Ramos (cell line): ENCODE results near the gene TSFM.

Experiments used
- in situ Hi-C: fragments of 300-500 bp; cut with MboI; formaldehyde crosslinking; loops from one replicate; pipeline ENCODE4 v1.14.3; 2022; ENCODE audit warnings: low sequenced_read_pairs; ENCODE audit not compliant: unreplicated experiment

The TSFM gene

DNA sequence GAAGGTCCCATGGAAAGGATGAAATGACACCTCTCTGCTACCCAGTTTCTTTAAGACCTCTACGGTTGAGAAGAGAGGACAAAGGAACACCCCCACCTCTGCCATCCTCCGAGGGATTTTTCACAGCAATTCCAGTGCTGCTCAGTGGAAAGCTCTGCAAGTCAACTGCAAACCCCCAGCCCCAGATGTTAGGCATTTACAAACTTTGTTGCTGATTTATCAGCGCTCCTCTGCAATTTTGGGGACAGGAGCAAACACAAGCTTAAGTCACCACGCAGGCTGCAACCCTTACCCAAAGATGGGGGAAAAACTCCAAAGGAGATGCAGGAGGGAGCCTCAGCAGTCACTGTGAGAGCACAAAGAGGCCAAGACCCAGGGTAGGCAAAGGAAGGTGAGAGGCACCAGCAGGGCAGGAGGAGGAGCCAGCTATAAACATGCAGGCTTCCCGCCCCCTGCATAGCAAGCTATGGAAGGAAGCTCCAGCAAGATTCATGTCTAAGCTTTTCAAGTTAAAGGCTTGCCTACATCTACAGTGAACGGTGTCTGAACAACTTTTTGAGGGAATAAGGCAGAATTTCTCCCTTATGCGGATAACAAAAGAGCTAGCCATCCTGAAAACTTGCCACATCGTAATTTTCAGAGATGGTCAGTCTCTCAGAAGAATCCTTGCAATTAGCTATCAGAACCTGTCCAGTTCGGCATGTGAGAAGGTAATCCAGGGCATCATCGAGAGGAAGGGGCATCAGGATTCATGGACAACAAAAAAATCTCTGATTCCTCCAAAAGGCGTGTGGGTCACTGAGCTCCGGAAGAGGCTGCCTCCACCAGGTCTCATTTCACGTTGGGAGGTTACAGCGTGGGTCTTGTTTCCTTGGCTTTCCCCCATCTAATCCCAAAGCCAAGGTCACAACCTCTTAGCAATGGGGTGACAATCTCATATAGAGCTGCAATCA lies 60.0 kb downstream of the TSFM start:
- in situ Hi-C loops, result no loop called here

DNA sequence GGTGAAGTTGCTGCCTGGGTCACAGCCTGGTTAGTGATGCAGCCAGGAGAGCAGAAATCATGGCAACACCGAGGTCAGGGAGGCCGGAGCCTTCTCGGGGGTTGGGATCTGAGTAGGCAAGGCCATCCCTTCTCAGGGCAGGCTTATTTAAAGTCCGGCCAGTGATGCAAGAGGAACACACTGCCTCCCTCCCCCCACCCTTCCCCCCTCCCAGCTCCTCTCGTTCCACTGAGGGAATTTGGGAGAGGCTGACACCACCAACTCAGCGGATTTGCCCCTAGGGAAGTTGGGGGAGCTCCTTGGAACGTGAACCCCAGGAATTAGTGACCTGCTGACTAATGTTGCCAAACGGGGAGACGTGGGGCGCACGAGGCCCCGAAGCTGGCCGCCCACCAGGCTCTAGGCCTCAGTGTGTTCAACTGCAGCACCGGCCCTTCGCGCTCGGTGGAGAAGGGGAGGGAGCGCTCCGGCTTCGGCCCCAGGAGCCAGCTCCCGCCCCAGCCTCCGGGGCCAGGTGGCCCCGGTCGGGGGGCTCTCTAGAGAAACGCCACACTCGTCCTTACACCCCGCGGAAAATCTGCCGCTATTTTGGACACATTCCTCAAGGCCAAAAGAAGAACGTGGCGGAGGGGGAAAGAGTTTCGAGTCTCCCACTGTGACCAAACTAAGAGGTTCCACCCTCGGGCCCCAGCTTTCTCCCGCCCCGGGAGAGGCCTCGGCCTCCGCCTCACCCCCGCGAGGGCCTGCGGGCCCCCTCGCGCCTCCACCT lies 62.3 kb downstream of the TSFM start:
- in situ Hi-C loops, result no loop called here

DNA sequence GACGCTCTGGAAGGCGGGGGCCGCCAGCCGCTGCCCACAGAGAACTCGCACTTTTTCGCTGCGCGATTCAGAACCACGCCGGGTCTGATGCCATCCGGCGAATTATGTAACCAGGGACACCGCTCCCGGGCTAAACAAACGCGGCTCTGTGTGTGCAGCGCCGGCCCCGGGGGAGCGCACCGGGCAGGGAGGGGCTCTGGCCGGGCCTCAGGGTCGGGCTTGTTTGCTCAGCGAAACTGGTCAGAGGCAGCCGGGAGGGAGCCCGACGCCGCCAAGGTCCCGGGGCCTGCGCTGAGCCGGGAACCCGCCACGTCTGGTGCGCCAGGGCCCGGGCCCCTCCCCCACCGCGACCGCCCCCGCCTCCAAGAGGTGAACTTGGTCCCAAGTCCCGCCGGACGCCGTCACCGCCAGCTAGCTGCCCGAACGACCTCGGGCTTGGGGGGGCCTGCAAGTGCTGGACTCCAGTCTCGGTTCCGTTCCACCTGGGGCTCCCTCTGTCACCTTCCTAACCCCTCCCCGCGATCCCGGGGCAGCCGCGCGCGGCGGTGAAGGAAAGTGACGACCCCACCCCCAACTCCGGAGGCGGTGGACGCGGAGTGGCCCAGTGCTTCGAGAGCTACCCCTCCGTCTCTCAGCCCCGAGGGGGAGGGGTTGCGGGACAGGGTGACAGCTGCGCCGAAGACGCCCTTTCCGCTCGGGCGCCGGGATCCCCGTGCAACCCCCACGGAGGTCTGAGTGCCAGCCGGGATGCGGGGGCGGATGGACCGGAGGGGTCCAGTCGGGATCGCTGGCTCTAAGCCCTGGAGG lies 63.1 kb downstream of the TSFM start:
- in situ Hi-C loops, result no loop called here

DNA sequence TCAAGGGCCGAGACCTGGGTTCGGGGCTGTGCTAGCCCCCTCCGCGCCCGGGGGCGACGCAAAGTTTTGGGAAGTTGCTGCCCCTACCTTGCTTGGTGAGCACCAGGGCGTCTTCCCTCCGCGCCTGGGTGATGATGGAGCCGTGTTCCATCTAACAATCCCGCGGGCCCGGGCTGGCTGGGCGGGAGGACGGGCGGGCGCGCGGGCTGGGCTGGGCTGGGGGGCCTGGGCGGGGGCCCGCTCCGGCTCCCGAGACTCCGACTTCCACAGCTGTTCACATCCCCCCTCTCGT lies 63.6 kb downstream of the TSFM start:
- in situ Hi-C loops, result no loop called here

DNA sequence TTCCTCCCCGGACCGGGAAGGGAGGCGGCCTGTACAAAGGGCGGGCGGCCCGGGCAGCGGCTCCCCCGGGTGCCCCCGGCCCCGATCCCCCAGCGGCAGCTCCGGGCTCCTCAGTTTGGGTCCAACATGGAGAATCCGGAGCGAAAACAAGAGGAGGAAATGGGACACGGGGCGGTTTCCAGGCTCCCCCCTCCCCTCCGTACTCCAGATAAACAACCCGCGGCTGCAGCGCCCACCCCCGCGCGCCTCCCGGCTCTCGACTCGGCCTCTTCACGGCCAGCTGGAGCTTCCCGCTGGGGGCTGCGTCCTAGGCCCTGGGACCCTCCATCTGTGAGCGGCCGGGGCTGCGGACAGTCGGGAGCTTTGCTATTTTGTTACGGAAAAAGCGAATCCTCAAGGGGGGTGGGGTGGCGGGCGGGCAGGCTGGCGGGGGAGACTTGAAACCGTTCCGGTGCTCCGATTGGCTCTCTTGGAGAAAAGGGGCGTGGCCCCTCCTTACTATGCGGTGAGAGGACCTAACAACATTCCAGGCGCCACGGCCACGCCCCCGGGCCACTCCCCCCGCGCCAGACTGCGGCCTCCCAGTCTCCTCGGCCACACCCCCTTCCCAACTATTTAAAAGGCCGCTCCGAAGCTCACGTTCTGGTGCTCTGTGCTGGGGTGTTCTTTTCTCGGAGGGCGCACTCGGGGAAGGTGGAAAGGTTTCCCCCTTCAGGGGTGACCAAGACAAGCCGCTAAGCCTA lies 64.2 kb downstream of the TSFM start, which contains the start of gene CTDSP2:
TSS of gene CTDSP2 (minus strand) at position 153 of the 743 bp plus-strand sequence. CDS start 294 bp downstream, outside the sequence.
- in situ Hi-C loops, result no loop called here
